ENCODE measurements around the gene CRYBA2.

CRYBA2 gene

DNA sequence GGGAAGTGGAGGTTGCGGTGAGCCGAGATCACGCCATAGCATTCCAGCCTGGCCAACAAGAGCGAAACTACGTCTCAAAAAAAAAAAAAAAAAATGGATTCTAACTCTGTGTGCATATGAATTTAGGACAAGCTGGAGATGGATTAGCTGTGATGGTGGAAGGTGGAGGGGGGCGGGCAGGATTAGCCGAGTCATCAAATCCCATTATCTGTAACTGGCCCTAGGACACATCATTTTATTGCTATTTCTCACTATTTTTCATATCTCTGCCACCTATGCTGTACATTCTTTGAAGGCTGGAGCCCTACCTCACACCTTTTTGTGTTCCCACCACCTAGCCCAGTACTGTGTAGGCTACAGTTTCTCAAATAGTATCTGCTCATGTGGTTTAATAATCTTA lies 41.1 kb downstream of the CRYBA2 start:
- no peak for DNase-seq

DNA sequence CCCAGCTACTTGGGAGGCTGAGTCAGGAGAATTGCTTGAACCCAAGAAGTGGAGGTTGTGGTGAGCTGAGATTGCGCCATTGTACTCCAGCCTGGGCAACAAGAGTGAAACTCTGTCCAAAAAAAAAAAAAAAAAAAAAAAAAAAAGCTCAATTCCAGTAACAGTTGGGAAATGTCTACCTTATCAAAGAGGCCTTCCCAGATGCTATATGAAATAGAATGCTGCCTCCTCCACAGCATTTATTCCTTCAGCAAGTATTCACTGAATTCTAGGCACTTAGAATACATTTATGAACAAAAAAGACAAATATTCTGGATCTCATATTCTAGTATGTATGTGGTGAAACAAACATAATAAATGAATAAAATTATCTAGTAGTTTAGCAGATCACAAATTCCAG lies 46.6 kb downstream of the CRYBA2 start:
- DNase-seq = no peak

DNA sequence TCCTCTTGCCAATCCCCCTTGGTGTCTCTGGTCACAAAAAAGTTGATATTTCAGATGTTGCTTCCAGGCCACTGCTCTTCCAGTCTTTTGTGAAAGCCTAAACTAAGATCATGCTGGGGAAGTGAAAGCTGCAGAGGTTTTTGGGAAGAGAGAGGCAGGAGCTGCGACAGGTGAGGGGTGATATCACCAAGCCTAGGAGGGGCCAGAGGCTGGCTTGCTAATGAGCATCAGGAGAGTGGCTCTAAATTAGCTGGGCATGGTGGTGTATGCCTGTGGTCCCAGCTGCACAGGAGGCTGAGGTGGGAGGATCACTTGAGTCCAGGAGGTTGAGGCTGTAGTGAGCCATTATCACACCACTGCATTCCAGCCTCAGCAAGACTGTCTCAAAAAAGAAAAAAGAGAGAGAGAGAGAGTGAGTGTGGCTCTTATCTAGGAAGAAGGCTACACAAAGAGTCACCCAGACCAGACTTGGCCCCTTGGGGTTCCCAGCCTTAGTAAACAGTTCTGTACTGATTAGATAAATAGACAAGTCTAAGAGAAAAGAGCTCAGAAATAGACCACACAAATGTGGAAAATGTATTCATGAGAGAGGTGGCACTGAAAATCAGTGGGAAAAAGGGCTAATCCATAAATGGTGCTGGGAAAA lies 48.3 kb downstream of the CRYBA2 start:
- DNase-seq = no peak
